ENCODE data around the gene TREM1.

Gene TREM1

GRCh38 chr6:41286544-41287346 is at the start of gene TREM1:
Gene TREM1, minus strand, starts transcription at chr6:41286682. Its CDS starts 27 bp downstream, at chr6:41286655.
- DNase-seq (ENCODE audit: low read depth, low spot score): no peak

- DNase-seq (ENCODE audit: low read depth, low spot score): no peak
These were observed 49.5 kb upstream of the TREM1 start for GRCh38 chr6:41335943-41336342.

- no peak for DNase-seq (ENCODE audit: low read depth, low spot score)
These were observed 48.8 kb upstream of the TREM1 start, which contains the start of gene NCR2 for GRCh38 chr6:41335296-41335695. Gene NCR2, plus strand, starts transcription at chr6:41335608. Its CDS starts 269 bp downstream, at chr6:41335877.

- no peak for DNase-seq (ENCODE audit: low read depth, low spot score)
These were observed 48.1 kb upstream of the TREM1 start for GRCh38 chr6:41334482-41335040.

- no peak for DNase-seq (ENCODE audit: low read depth, low spot score)
These were observed 46.6 kb upstream of the TREM1 start for GRCh38 chr6:41332842-41333736.

- DNase-seq (ENCODE audit: low read depth, low spot score): no peak
These were observed 45.8 kb upstream of the TREM1 start for GRCh38 chr6:41332241-41332640.

- DNase-seq (ENCODE audit: low read depth, low spot score): no peak
These were observed 45.1 kb upstream of the TREM1 start for GRCh38 chr6:41331401-41332150.

- no peak for DNase-seq (ENCODE audit: low read depth, low spot score)
These were observed 40.7 kb upstream of the TREM1 start for GRCh38 chr6:41327177-41327576.

GRCh38 chr6:41326092-41326491 is 39.6 kb upstream of the TREM1 start:
- DNase-seq (ENCODE audit: low read depth, low spot score): no peak

GRCh38 chr6:41325446-41326066 is 39.1 kb upstream of the TREM1 start:
- DNase-seq (ENCODE audit: low read depth, low spot score): no peak

GRCh38 chr6:41321183-41321582 is 34.7 kb upstream of the TREM1 start:
- no peak for DNase-seq (ENCODE audit: low read depth, low spot score)

GRCh38 chr6:41318654-41319565 is 32.4 kb upstream of the TREM1 start:
- peak; percentile 81 for DNase-seq (ENCODE audit: low read depth, low spot score)

GRCh38 chr6:41318261-41318653 is 31.8 kb upstream of the TREM1 start:
- no peak for DNase-seq (ENCODE audit: low read depth, low spot score)

GRCh38 chr6:41315943-41316620 is 29.6 kb upstream of the TREM1 start:
- DNase-seq (ENCODE audit: low read depth, low spot score): no peak

GRCh38 chr6:41315203-41315602 is 28.7 kb upstream of the TREM1 start:
- DNase-seq (ENCODE audit: low read depth, low spot score): no peak

- DNase-seq (ENCODE audit: low read depth, low spot score): no peak
These were observed 19.8 kb upstream of the TREM1 start for GRCh38 chr6:41306187-41306854.

- DNase-seq (ENCODE audit: low read depth, low spot score): no peak
These were observed 16.2 kb upstream of the TREM1 start for GRCh38 chr6:41302638-41303037.

GRCh38 chr6:41298785-41299502 is 12.5 kb upstream of the TREM1 start:
- no peak for DNase-seq (ENCODE audit: low read depth, low spot score)

Data from iPS DF 19.7 (cell line).